Measurements from ENCODE around the gene TOX2.

TOX2 gene

GRCh38 chr20:43960231-43960630 lies 45.6 kb downstream of the TOX2 start:
- no peak for DNase-seq

DNA sequence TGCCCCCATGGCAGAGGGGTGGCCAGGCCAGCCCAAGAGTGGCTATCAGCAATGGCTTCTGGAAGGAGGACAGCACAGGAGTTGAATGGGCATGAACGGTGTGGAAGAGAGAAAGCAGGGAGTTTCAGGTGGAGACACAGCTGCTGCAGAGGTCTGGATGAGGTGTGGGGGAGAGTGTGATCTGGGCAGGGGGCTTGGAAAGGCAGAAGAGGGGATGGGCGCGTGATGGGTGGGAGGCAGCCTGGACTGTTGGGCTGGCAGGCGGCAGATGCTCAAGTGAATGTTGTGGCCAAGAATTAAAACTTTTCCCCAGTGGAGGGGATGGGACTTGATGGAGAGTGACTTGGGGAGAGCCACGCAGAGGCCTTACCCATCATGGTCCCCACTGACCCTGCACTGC lies 46.5 kb downstream of the TOX2 start:
- no peak for DNase-seq

DNA sequence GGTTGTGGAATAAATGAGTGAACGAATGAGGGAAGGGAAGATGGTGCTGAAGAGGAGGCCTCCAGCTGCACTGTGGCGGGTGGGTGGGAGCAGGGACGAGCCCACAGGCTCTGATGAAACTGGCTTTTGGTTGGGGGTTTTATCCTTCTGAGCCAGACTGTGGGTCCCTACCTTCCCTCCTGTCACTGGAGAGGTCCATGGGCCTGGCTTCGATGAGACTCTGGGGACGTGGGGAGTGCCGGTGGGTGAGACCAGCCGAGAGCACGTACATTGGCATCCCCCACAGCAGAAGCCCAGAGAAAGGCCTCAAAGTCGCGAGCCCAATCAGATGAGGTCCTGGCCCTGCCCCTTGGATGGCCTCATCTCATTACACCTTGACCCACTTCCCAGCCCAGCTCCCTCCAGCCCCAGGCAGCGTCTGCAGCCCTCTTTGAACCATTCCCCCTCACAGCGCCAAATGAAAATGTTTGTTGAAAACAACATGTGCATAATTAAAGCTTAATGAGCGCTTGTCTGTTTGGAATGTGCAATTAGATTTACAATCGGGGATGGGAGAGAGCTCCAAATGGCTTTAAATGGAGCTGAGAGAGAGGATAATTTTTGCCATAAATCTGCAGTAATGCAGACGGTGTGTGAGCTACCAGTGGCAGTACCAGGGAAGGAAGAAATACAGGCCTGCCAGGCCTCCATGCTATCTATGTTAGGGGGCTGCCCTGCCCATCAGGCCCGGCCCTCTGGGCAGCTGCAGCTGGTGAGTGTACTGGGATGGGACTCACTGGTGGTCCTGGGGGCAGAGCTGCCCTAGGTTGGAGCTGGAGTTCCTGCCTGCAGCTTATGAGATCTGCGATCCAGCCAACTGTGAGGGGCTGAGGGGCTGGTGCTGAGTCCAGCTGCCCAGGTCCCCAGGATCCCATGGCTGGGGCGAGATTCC lies 47.2 kb downstream of the TOX2 start:
- DNase-seq: no peak

- DNase-seq: no peak
These were observed 47.9 kb downstream of the TOX2 start for GRCh38 chr20:43962530-43962929.

- no peak for DNase-seq
These were observed 48.6 kb downstream of the TOX2 start for GRCh38 chr20:43963233-43963632.

DNA sequence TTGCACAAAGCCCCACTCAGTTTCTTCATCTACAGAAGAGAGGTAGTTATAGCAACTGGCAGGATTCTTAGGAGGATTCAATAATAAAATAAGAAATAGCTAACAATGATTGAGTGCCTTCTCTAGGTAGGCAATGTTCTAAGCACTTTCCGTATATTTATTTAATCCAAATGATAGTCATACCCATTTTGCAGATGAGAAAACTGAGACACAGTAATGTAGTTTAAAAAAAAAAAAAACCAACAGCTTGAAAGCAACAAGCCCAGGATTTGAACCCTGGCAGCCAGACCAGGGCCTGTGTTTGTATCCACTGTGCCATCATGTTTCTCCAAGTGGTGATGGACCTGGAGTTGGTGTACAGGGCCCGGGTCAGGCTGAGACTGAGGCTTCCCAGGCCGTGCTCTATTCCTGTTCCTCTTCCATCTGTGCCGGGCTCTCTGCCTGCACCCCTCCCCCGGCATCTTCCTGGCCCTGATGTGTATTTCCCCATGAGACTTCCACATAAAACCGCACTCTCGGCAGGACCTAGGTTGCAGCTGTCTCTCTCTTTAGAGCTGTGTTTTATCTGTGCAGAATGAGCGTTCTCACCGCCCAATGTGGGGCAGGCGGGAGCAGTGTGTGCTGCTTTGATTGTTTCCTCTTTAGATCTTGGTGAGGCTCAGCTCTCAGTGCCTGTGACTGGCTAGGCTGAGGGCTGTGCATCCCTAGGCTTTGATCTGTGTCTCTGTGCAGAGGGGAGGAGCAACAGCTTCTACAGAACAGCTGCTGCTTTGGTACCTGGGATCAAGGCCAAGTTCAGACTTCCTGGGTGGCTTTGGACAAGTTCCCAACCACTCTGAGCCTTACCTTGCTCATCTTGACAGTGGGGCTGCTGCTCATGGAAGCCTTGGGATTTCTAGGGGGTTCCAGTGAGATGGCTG lies 49.5 kb downstream of the TOX2 start:
- no peak for DNase-seq

- no peak for DNase-seq
These were observed 53.8 kb downstream of the TOX2 start for GRCh38 chr20:43968341-43969000.

- DNase-seq: no peak
These were observed 54.4 kb downstream of the TOX2 start for GRCh38 chr20:43969028-43969447.

DNA sequence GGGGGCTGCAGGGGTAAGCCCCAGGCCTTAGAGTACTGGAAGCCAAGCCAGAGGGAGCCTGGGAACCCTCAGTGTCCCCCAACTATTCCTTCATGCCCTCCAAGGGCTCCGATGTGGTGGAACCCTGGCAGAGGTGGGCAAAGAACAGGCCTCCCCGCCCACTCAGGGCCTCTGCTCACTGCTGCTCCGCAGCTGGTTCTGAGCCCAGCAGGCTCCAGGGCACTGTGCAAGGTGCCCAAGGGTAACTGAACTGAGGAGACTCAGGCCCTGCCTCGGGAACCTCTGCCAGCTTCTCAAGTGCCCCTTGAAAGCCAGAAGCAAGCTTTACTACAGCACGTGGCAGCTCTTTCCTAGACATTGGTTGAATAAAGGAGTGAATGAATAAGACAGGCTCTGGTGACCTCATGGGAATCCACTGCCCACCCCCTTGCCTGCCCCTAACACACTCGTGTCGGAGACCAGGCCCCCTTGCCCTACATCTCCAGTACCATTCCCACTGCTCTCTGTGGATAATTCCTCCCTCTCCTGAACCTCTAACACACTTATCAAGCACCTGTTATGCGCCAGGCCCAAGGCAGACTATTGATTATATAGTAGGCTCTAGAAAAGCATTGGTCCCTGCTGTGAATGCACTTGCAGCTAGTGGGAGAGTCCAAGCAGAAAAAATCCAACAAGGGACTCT lies 55.0 kb downstream of the TOX2 start:
- no peak for DNase-seq

DNA sequence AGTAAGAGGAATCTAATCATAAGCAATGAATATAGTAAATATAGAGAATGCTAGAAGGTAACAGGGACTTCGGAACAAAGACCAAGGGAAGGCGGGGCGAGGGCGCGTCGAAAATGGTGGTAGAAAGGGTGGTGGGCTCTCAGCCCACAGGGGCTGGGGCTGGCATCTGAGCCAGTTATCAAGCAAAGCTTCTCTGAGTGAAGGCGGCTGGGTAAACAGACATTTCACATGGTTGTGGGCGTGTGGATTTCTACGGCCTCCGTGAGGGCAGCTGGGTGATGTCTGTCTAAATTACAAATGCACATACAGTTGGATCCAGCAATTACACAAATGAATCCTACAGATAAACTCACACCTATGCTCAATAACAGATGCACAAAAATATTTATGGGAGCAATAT lies 56.6 kb downstream of the TOX2 start:
- no peak for DNase-seq

GRCh38 chr20:43972051-43972450 lies 57.4 kb downstream of the TOX2 start:
- no peak for DNase-seq

GRCh38 chr20:43972692-43973091 lies 58.0 kb downstream of the TOX2 start:
- no peak for DNase-seq

GRCh38 chr20:43973231-43973630 lies 58.6 kb downstream of the TOX2 start:
- no peak for DNase-seq

- no peak for DNase-seq
These were observed 59.2 kb downstream of the TOX2 start for GRCh38 chr20:43973671-43974450.

DNA sequence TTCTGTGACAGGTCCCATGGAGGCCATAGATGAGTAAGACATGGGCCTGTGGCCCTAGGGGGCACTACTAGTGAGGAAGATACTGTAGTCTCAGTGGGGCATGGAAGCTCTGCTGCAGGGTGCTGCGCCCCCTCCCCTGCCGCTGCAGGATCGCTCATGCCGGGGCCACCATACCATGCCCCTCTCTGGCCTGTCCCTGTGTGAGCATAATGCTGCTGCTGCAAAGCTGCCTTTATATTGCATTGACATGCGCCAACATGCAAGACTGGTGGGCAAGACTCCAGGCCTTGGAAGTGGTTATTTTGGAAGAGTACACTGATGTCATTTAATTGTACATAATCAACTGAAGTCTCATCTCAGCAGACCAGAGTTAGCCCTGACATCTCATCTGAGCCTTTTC lies 60.0 kb downstream of the TOX2 start:
- DNase-seq: no peak

GRCh38 chr20:43975096-43975768 lies 60.6 kb downstream of the TOX2 start:
- DNase-seq: no peak

GRCh38 chr20:43976547-43976946 lies 61.9 kb downstream of the TOX2 start:
- DNase-seq: no peak

GRCh38 chr20:43977252-43977651 lies 62.6 kb downstream of the TOX2 start:
- DNase-seq: no peak

DNA sequence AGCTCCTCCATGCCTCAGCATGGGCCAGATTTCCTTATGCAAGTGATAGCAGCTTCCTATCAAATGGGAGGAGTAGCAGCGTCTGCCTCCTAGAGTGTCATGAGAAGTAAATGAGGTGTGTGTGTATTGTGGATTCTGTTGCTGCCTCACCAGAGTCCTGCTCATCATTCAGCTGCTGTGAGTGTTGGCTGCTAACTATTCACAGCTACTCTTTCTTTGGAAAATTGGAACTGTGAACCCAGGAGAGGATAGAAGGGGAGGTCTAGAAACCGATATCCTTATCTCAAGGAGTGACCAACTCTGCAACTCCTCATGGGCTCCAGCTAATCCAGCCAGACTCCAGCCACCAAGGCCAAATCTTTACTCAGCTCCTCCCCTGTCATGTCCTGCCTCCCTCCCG lies 63.3 kb downstream of the TOX2 start:
- DNase-seq: no peak

GRCh38 chr20:43979576-43980105 lies 65.0 kb downstream of the TOX2 start:
- no peak for DNase-seq

DNA sequence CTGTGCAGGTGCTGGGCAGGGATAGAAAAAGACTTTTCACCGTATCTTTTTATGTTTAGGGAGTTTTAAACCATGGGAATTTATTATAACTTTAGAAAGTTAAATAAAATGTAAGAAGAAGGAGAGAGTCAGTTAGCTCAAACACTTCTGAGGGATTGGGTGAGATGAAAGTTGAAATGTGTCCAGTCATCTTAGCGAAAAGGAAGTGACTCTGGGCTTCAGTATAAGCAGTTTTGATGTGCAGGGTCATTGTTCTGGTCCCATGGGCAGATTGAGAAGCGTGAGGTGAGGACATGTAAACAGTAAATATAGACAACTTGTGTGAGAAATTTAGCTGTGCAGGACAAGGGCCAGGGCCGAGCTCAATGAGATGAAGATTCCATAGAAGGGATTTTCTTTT lies 66.9 kb downstream of the TOX2 start:
- no peak for DNase-seq

Measured in NCI-H2081 treated with DMSO at 0.1 percent for 48 hours (cell line).